Left lung (tissue), 10 donors: Measurements from ENCODE around the gene KLK1. TPM values are rescaled to one million over a fixed set of nuclear protein-coding genes. Genes with fewer than 3 reads are reported as not detected.
A peak's percentile ranks its signal among the peaks of the same experiment; 100 is the strongest.
"Not testable (repeated sequence)": the region's sequence is repeated elsewhere in the genome, so short reads cannot be mapped to it uniquely, and the experiment has no call there.

Source experiments
- ATAC-seq: fragments of 200-7000 bp; cut with Tn5 transposase; one replicate; pipeline ENCODE4 v1.9.1; 2020; ENCODE audit warnings: moderate library complexity
- DNase-seq, 4 donors: peaks; one replicate each; pipeline ENCODE4 v3.0.0-alpha.2; 2013 to 2020
- H3K27ac ChIP-seq, 2 donors: fragments of 200-600 bp; sonication (generic) in 1 of 2; one replicate each; pipeline versions ENCODE4 v1.5.0 to v1.8.0; 2020 to 2021
- H3K27me3 ChIP-seq, 2 donors: fragments of 200-600 bp; sonication (generic) in 1 of 2; one replicate each; pipeline versions ENCODE4 v1.5.0 to v1.8.0; 2020 to 2021
- H3K36me3 ChIP-seq, 2 donors: fragments of 200-600 bp; sonication (generic) in 1 of 2; one replicate each; pipeline versions ENCODE4 v1.5.0 to v1.8.0; 2020 to 2021
- H3K4me1 ChIP-seq, 2 donors: fragments of 200-600 bp; one replicate each; pipeline ENCODE4 v1.8.0; 2021
- H3K4me3 ChIP-seq, 2 donors: fragments of 200-600 bp; sonication (generic) in 1 of 2; one replicate each; pipeline versions ENCODE4 v1.5.0 to v1.8.0; 2020 to 2021; ENCODE audit warnings: mild to moderate bottlenecking in 1 of 2
- H3K9me3 ChIP-seq, 2 donors: fragments of 200-600 bp; sonication (generic) in 1 of 2; one replicate each; pipeline versions ENCODE4 v1.5.0 to v1.8.0; 2020 to 2021
- CTCF ChIP-seq, 2 donors: fragments of 200-600 bp; sonication (generic) in 1 of 2; IDR thresholded peaks; one replicate each; pipeline versions ENCODE4 v1.5.0 to v1.8.0; 2021; ENCODE audit warnings: antibody characterized with exemption in 2 of 2
- intact Hi-C, 2 donors: fragments of 100-400 bp; cut with DNase I; formaldehyde crosslinking; loops; one replicate each; pipeline versions ENCODE4 v1.11.2 to v1.14.2; 2022
- polyA plus RNA-seq, 6 donors: library from polyadenylated mRNA; unstranded; fragments of 120-200 nt; gene quantifications; one replicate each; pipeline ENCODE4 v1.2.1, GENCODE V29; 2013; ENCODE audit not compliant: insufficient read length in 6 of 6
- total RNA-seq, 2 donors: library from RNA; stranded (reverse); fragmentation: NEBNext Ultra II Directional; extraction: Animal tissue kit (Norgen Biotek cat#: 25700); gene quantifications; one replicate each; pipeline ENCODE4 v1.2.1, GENCODE V29; 2021
- donor health status: DM: no; HTN: yes; CAD: no.
- donor health status: DM: no; HTN: no; CAD: no.

Gene KLK1
- total and polyA plus RNA-seq, 8 donors = 0.29 to 0.76 (median 0.60) TPM

- Histone ChIP-seq H3K9me3 (no peaks in the 10 kb centered on the region), H3K27ac (no peak overlapping the region), H3K4me3 (no peak overlapping the region), H3K36me3 (no peaks in the 10 kb centered on the region), H3K27me3 (peaks cover 5 to 37% of the 10 kb centered on the region in 2 donors), H3K4me1 (peaks cover 0 to 8% of the 10 kb centered on the region in 2 donors)
- intact Hi-C loops = loop anchor here in 1 of 2 donors (10.0 kb wide), 1 partner anchor 420 kb away; the partner anchor contains the start of gene NAPSA
- ATAC-seq (no peak), DNase-seq (no peak)
- no peak for TF ChIP-seq CTCF (IDR thresholded peaks at IDR 0.05)
Measured at GRCh38 chr19:50784710-50785109, 38.9 kb downstream of the KLK1 start.

- ATAC-seq, H3K36me3 ChIP-seq: not testable (repeated sequence)
Measured at GRCh38 chr19:50783848-50784152, 39.8 kb downstream of the KLK1 start.

GRCh38 chr19:50780753-50781435 is 42.7 kb downstream of the KLK1 start:
- no peaks in the 10 kb centered on the region for H3K36me3 ChIP-seq
- peaks cover 0 to 8% of the 10 kb centered on the region in 2 donors for H3K4me1 ChIP-seq
- peaks cover 32 to 75% of the 10 kb centered on the region in 2 donors for H3K27me3 ChIP-seq
- intact Hi-C loops = loop anchor here in 1 of 2 donors (10.0 kb wide), 1 partner anchor 416 kb away; the partner anchor contains the start of gene NAPSA
- no peak overlapping the region for H3K4me3 ChIP-seq
- ATAC-seq = peak; percentile 56
- DNase-seq = peak in 1 of 4 donors; percentile 65
- no peak for TF ChIP-seq CTCF (IDR thresholded peaks at IDR 0.05)
- H3K9me3 ChIP-seq = peaks cover 0 to 3% of the 10 kb centered on the region in 2 donors
- H3K27ac ChIP-seq = no peak overlapping the region

More at GRCh38 chr19:50783848-50784152, 39.8 kb downstream of the KLK1 start:
- H3K9me3 ChIP-seq, H3K4me3 ChIP-seq, H3K27ac ChIP-seq, H3K4me1 ChIP-seq, DNase-seq: not testable (repeated sequence)
- intact Hi-C loops = loop anchor here in 1 of 2 donors (10.0 kb wide), 1 partner anchor 419 kb away; the partner anchor contains the start of gene NAPSA
- peaks cover 14 to 46% of the 10 kb centered on the region in 2 donors for H3K27me3 ChIP-seq

- Histone ChIP-seq H3K4me3 (no peak overlapping the region), H3K27ac (no peak overlapping the region), H3K36me3 (no peaks in the 10 kb centered on the region), H3K27me3 (peaks cover 32 to 87% of the 10 kb centered on the region in 2 donors), H3K9me3 (peaks cover 0 to 3% of the 10 kb centered on the region in 2 donors), H3K4me1 (peaks cover 0 to 8% of the 10 kb centered on the region in 2 donors)
- ATAC-seq (no peak), DNase-seq (no peak)
- TF ChIP-seq CTCF (IDR thresholded peaks at IDR 0.05) = no peak
- intact Hi-C loops = loop anchor here in 1 of 2 donors (10.0 kb wide), 1 partner anchor 415 kb away; the partner anchor contains the start of gene NAPSA
Measured at GRCh38 chr19:50779504-50780457, 43.8 kb downstream of the KLK1 start.

- H3K27me3 ChIP-seq = peaks cover 32 to 95% of the 10 kb centered on the region in 2 donors
- ATAC-seq = no peak
Measured at GRCh38 chr19:50778906-50779430, 44.6 kb downstream of the KLK1 start.

More at GRCh38 chr19:50778906-50779430, 44.6 kb downstream of the KLK1 start:
- Histone ChIP-seq H3K36me3 (no peaks in the 10 kb centered on the region), H3K4me1 (peaks cover 0 to 7% of the 10 kb centered on the region in 2 donors), H3K4me3 (no peak overlapping the region), H3K27ac (no peak overlapping the region), H3K9me3 (peaks cover 0 to 3% of the 10 kb centered on the region in 2 donors)
- TF ChIP-seq CTCF (IDR thresholded peaks at IDR 0.05) = no peak
- no peak for DNase-seq
- intact Hi-C loops = no loop called here
